Ishikawa (cell line): Measurements from ENCODE around the gene ASB7.

ENCODE experiments used
- CEBPB ChIP-seq: IDR thresholded peaks from 2 replicates; pipeline ENCODE4 v1.6.1; 2012
- CREB1 ChIP-seq: IDR thresholded peaks from 2 replicates; pipeline ENCODE4 v1.6.1; 2012; ENCODE audit warnings: low read depth
- EGR1 ChIP-seq: IDR thresholded peaks from 2 replicates; pipeline ENCODE4 v1.6.1; 2012
- EP300 ChIP-seq: IDR thresholded peaks from 2 replicates; pipeline ENCODE4 v1.6.1; 2012; ENCODE audit warnings: borderline replicate concordance
- FOXM1 ChIP-seq: IDR thresholded peaks from 2 replicates; pipeline ENCODE4 v1.6.1; 2012; ENCODE audit warnings: low read depth, borderline replicate concordance
- MAX ChIP-seq: IDR thresholded peaks from 2 replicates; pipeline ENCODE4 v1.6.1; 2012
- NFIC ChIP-seq: IDR thresholded peaks from 2 replicates; pipeline ENCODE4 v1.6.1; 2012
- RAD21 ChIP-seq: IDR thresholded peaks from 2 replicates; pipeline ENCODE4 v1.6.1; 2012; ENCODE audit warnings: low read depth
- REST ChIP-seq: IDR thresholded peaks from 2 replicates; pipeline ENCODE4 v1.6.1; 2012; ENCODE audit warnings: low read depth, mild to moderate bottlenecking
- TAF1 ChIP-seq: IDR thresholded peaks from 2 replicates; pipeline ENCODE4 v1.6.1; 2012; ENCODE audit warnings: low read depth, mild to moderate bottlenecking
- TCF12 ChIP-seq: IDR thresholded peaks from 2 replicates; pipeline ENCODE4 v1.6.1; 2012; ENCODE audit warnings: low read depth
- TEAD4 ChIP-seq: IDR thresholded peaks from 2 replicates; pipeline ENCODE4 v1.6.1; 2012
- USF1 ChIP-seq: IDR thresholded peaks from 2 replicates; pipeline ENCODE4 v1.6.1; 2012
- YY1 ChIP-seq: IDR thresholded peaks from 2 replicates; pipeline ENCODE4 v1.6.1; 2012; ENCODE audit warnings: low read depth
- ZBTB7A ChIP-seq: IDR thresholded peaks from 2 replicates; pipeline ENCODE4 v1.6.1; 2012; ENCODE audit warnings: low read depth

ASB7 gene

GRCh38 chr15:100602064-100602822, at the start of gene ASB7, which contains the start of gene LINS1:
Gene ASB7 (plus strand): TSS chr15:100602589. CDS start chr15:100612217, 9,628 bp downstream.
Gene LINS1 (minus strand): TSS chr15:100602184. CDS start chr15:100580842, 21,342 bp downstream.
- TF ChIP-seq TAF1 (peak; percentile 54; the same call in 1 of the 2 replicates), FOXM1 (no peak), ZBTB7A (peak; percentile 53; the same call in 1 of the 2 replicates), EP300 (no peak), MAX (no peak), USF1 (0 out of 2 replicates have a peak, but pooled peaks have one; percentile 0), YY1 (peak; percentile 91), NFIC (peak; percentile 78), RAD21 (no peak), TEAD4 (no peak), REST (no peak), CEBPB (no peak), EGR1 (peak; percentile 40; the same call in 1 of the 2 replicates), CREB1 (peak; percentile 45; the same call in 1 of the 2 replicates), TCF12 (0 out of 2 replicates have a peak, but pooled peaks have one; percentile 37)

- TF ChIP-seq CREB1 (no peak), REST (no peak), TEAD4 (no peak), TCF12 (no peak), MAX (no peak), NFIC (no peak), CEBPB (no peak), ZBTB7A (no peak), EP300 (no peak), FOXM1 (no peak), USF1 (no peak), TAF1 (no peak), YY1 (no peak), RAD21 (no peak), EGR1 (no peak)
Measured at GRCh38 chr15:100553468-100553867, 48.9 kb upstream of the ASB7 start.

- TF ChIP-seq TAF1 (no peak), YY1 (no peak), TEAD4 (no peak), EGR1 (no peak), NFIC (no peak)
Measured at GRCh38 chr15:100558771-100559254, 43.6 kb upstream of the ASB7 start.

- TF ChIP-seq NFIC (no peak), FOXM1 (no peak), TEAD4 (no peak)
Measured at GRCh38 chr15:100559330-100559729, 43.1 kb upstream of the ASB7 start.

- no peak for TF ChIP-seq FOXM1
- no peak for TF ChIP-seq TEAD4
- no peak for TF ChIP-seq REST
- TF ChIP-seq TCF12: no peak
- TF ChIP-seq MAX: no peak
- no peak for TF ChIP-seq CEBPB
- TF ChIP-seq TAF1: no peak
- TF ChIP-seq NFIC: no peak
- no peak for TF ChIP-seq EGR1
Measured at GRCh38 chr15:100560323-100560722, 42.1 kb upstream of the ASB7 start.
